Activated gamma-delta T cell treated with Interleukin-2 at 50 U/mL for 16 hours (primary cell): ENCODE measurements around the gene TMEM45A.
A peak's percentile ranks its signal among the peaks of the same experiment; 100 is the strongest.
"Not testable (repeated sequence)": the region's sequence is repeated elsewhere in the genome, so short reads cannot be mapped to it uniquely, and the experiment has no call there.

ENCODE experiments used
- DNase-seq: peaks from one replicate; pipeline ENCODE4 v3.0.0-alpha.2; 2020

The TMEM45A gene

GRCh38 chr3:100578646-100579045, 86.2 kb downstream of the TMEM45A start:
- no peak for DNase-seq

- DNase-seq = no peak
Measured at GRCh38 chr3:100580147-100580546, 87.7 kb downstream of the TMEM45A start.

- no peak for DNase-seq
Measured at GRCh38 chr3:100581650-100582049, 89.2 kb downstream of the TMEM45A start.

GRCh38 chr3:100582157-100582556, 89.7 kb downstream of the TMEM45A start:
- not testable (repeated sequence) for DNase-seq

GRCh38 chr3:100584101-100584660, 91.8 kb downstream of the TMEM45A start:
- no peak for DNase-seq

GRCh38 chr3:100586832-100587231, 94.4 kb downstream of the TMEM45A start:
- DNase-seq = no peak

GRCh38 chr3:100588251-100588650, 95.8 kb downstream of the TMEM45A start:
- no peak for DNase-seq

- peak; percentile 59 for DNase-seq
Measured at GRCh38 chr3:100590114-100590839, 97.9 kb downstream of the TMEM45A start.

GRCh38 chr3:100590840-100591147, 98.4 kb downstream of the TMEM45A start:
- DNase-seq = no peak

- no peak for DNase-seq
Measured at GRCh38 chr3:100591411-100591810, 99.0 kb downstream of the TMEM45A start.

GRCh38 chr3:100600181-100601042, 108.0 kb downstream of the TMEM45A start:
- no peak for DNase-seq

GRCh38 chr3:100602506-100603444, 110.4 kb downstream of the TMEM45A start:
- no peak for DNase-seq

GRCh38 chr3:100603469-100603868, 111.0 kb downstream of the TMEM45A start:
- DNase-seq = no peak

- DNase-seq = no peak
Measured at GRCh38 chr3:100605358-100605757, 112.9 kb downstream of the TMEM45A start.

GRCh38 chr3:100606894-100607512, 114.6 kb downstream of the TMEM45A start:
- DNase-seq = no peak

GRCh38 chr3:100609305-100609704, 116.9 kb downstream of the TMEM45A start, which contains the start of gene ADGRG7:
ADGRG7 (plus strand) TSS chr3:100609601; CDS start chr3:100609857, 256 bp downstream.
- DNase-seq = no peak

GRCh38 chr3:100609963-100610362, 117.5 kb downstream of the TMEM45A start:
- no peak for DNase-seq

GRCh38 chr3:100611221-100611620, 118.8 kb downstream of the TMEM45A start:
- DNase-seq = no peak

- no peak for DNase-seq
Measured at GRCh38 chr3:100613721-100614390, 121.4 kb downstream of the TMEM45A start.

- no peak for DNase-seq
Measured at GRCh38 chr3:100614941-100615340, 122.5 kb downstream of the TMEM45A start.

GRCh38 chr3:100615684-100616083, 123.3 kb downstream of the TMEM45A start:
- DNase-seq = no peak

GRCh38 chr3:100621251-100621650, 128.8 kb downstream of the TMEM45A start:
- no peak for DNase-seq
